IMR-90 (cell line): ENCODE measurements around the gene PLA2G4B.

Experiments used
- BHLHE40 ChIP-seq: fragments of 150-350 bp; IDR thresholded peaks from 2 replicates; pipeline ENCODE4 v1.6.1; 2016; ENCODE audit warnings: mild to moderate bottlenecking, low read depth, low read length
- CEBPB ChIP-seq: IDR thresholded peaks from 2 replicates; pipeline ENCODE4 v1.6.1; 2012; ENCODE audit warnings: low read depth, low read length, improper control_type of control experiment
- CTCF ChIP-seq: conservative IDR thresholded peaks from 2 replicates; pipeline ENCODE4 v1.5.1; 2012; ENCODE audit warnings: mild to moderate bottlenecking, low read depth, low read length, improper control_type of control experiment
- ELK1 ChIP-seq: fragments of 150-350 bp; IDR thresholded peaks from 2 replicates; pipeline ENCODE4 v1.6.1; 2016; ENCODE audit warnings: low read depth, mild to moderate bottlenecking, low read length, moderate library complexity, borderline replicate concordance
- FOS ChIP-seq: fragments of 150-350 bp; IDR thresholded peaks from 2 replicates; pipeline ENCODE4 v1.6.1; 2016; ENCODE audit warnings: low read depth, low read length
- POLR2A ChIP-seq: IDR thresholded peaks from 2 replicates; pipeline ENCODE4 v1.6.1; 2012; ENCODE audit warnings: mild to moderate bottlenecking, low read depth, low read length
- RAD21 ChIP-seq: IDR thresholded peaks from 2 replicates; pipeline ENCODE4 v1.6.1; 2012; ENCODE audit warnings: low read length, improper control_type of control experiment
- RCOR1 ChIP-seq: IDR thresholded peaks from 2 replicates; pipeline ENCODE4 v1.6.1; 2012; ENCODE audit warnings: mild to moderate bottlenecking, low read length, improper control_type of control experiment; ENCODE audit not compliant: insufficient replicate concordance
- RFX5 ChIP-seq: IDR thresholded peaks from 2 replicates; pipeline ENCODE4 v1.8.0; 2012; ENCODE audit warnings: low read depth, mild to moderate bottlenecking, low read length, moderate library complexity
- SMC3 ChIP-seq: fragments of 150-350 bp; IDR thresholded peaks from 2 replicates; pipeline ENCODE4 v1.6.1; 2016; ENCODE audit warnings: low read depth, mild to moderate bottlenecking, antibody characterized with exemption, low read length, moderate library complexity
- USF2 ChIP-seq: fragments of 150-350 bp; IDR thresholded peaks from 2 replicates; pipeline ENCODE4 v1.6.1; 2017; ENCODE audit warnings: mild to moderate bottlenecking, antibody characterized with exemption, low read length, low read depth

- no peak for TF ChIP-seq POLR2A
- no peak for TF ChIP-seq CTCF
- no peak for TF ChIP-seq BHLHE40
- no peak for TF ChIP-seq CEBPB
- no peak for TF ChIP-seq RAD21
- no peak for TF ChIP-seq RFX5
- TF ChIP-seq USF2, result no peak
- no peak for TF ChIP-seq RCOR1
- no peak for TF ChIP-seq ELK1
- TF ChIP-seq SMC3, result no peak
- TF ChIP-seq FOS, result no peak
Measured at GRCh38 chr15:41851167-41851523, 12.5 kb downstream of the PLA2G4B start.
